Nephron progenitor cell (in vitro differentiated cells): Measurements from ENCODE around the gene RIMBP2.

Experiments used
- DNase-seq: peaks from one replicate; pipeline ENCODE4 v3.0.0; 2021
- H3K27ac Mint-ChIP-seq: 2 replicates; pipeline ENCODE4 v1.8.0; 2021; ENCODE audit warnings: mild to moderate bottlenecking, moderate library complexity, mixed read lengths
- H3K27me3 Mint-ChIP-seq: 2 replicates; pipeline ENCODE4 v1.8.0; 2021; ENCODE audit warnings: mild to moderate bottlenecking, low read depth, mixed read lengths; ENCODE audit not compliant: poor library complexity
- H3K36me3 Mint-ChIP-seq: 2 replicates; pipeline ENCODE4 v1.8.0; 2021; ENCODE audit warnings: low read depth, mixed read lengths
- H3K4me1 Mint-ChIP-seq: 2 replicates; pipeline ENCODE4 v1.8.0; 2021; ENCODE audit warnings: mixed read lengths
- H3K4me3 Mint-ChIP-seq: 2 replicates; pipeline ENCODE4 v1.8.0; 2021; ENCODE audit warnings: mild to moderate bottlenecking, moderate library complexity, mixed read lengths
- H3K9me3 Mint-ChIP-seq: 2 replicates; pipeline ENCODE4 v1.8.0; 2021; ENCODE audit warnings: mild to moderate bottlenecking, moderate library complexity, mixed read lengths
- TF ChIP-seq, protein P1 (sequence below): fragments of 200-600 bp; sonication (generic); IDR thresholded peaks from 2 replicates; pipeline ENCODE4 v1.5.0; 2021; ENCODE audit warnings: antibody characterized with exemption

RIMBP2 gene

DNA sequence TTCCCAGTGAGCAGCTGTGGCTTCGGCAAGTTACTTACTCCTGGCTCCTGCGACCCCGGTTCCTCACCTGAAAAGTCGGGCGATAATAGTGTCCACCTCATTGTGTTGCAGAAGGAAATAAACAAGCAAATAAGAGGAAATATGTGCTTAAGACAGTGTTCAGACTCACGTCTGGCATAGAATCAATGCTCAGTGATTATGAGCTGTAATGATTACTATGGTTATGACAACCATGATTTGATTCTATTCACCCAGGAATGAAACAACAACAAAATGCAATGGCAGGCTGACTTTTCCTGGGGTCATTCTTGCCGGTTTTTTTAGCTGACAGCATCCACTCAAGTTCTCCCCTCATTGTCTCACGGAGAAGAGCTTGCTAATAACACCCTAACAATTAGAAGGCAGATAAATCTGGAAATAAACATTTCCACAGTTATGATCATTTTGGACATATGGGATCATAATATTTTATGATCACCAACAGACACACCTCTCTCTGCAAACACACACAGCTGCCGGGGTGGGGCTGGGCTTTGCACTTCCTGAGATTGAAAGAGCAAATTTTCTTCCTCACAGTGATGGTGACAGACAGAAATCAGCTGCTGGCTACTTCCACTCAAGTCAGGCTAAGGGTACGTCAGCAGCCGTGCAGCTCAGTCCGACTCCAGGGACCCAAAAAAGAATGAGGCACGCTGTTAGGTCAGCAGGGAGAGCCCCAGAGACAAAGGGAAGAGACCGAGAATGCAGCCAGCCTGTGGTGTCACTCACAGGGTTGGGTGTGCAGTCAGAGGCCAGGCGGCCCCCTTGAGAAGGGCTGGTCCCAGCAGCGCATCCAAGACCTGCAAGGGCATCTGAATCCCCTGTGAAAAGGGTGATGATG lies 158.0 kb downstream of the RIMBP2 start:
- Mint-ChIP-seq H3K27me3 (peaks cover 15% of the 10 kb centered on the region), H3K36me3 (no peaks in the 10 kb centered on the region), H3K4me1 (no peaks in the 10 kb centered on the region), H3K9me3 (no peaks in the 10 kb centered on the region), H3K4me3 (no peak overlapping the region), H3K27ac (peak overlapping the region; percentile 12)
- TF ChIP-seq, protein P1, sequence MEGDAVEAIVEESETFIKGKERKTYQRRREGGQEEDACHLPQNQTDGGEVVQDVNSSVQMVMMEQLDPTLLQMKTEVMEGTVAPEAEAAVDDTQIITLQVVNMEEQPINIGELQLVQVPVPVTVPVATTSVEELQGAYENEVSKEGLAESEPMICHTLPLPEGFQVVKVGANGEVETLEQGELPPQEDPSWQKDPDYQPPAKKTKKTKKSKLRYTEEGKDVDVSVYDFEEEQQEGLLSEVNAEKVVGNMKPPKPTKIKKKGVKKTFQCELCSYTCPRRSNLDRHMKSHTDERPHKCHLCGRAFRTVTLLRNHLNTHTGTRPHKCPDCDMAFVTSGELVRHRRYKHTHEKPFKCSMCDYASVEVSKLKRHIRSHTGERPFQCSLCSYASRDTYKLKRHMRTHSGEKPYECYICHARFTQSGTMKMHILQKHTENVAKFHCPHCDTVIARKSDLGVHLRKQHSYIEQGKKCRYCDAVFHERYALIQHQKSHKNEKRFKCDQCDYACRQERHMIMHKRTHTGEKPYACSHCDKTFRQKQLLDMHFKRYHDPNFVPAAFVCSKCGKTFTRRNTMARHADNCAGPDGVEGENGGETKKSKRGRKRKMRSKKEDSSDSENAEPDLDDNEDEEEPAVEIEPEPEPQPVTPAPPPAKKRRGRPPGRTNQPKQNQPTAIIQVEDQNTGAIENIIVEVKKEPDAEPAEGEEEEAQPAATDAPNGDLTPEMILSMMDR = no peak
- no peak for DNase-seq

- Mint-ChIP-seq H3K4me1 (no peaks in the 10 kb centered on the region), H3K36me3 (no peaks in the 10 kb centered on the region), H3K27ac (no peak overlapping the region), H3K9me3 (peaks cover 4% of the 10 kb centered on the region), H3K27me3 (peaks cover 15% of the 10 kb centered on the region), H3K4me3 (no peak overlapping the region)
- DNase-seq = no peak
- TF ChIP-seq, protein P1 = no peak
Measured at GRCh38 chr12:130557201-130557600, 158.9 kb downstream of the RIMBP2 start.

DNA sequence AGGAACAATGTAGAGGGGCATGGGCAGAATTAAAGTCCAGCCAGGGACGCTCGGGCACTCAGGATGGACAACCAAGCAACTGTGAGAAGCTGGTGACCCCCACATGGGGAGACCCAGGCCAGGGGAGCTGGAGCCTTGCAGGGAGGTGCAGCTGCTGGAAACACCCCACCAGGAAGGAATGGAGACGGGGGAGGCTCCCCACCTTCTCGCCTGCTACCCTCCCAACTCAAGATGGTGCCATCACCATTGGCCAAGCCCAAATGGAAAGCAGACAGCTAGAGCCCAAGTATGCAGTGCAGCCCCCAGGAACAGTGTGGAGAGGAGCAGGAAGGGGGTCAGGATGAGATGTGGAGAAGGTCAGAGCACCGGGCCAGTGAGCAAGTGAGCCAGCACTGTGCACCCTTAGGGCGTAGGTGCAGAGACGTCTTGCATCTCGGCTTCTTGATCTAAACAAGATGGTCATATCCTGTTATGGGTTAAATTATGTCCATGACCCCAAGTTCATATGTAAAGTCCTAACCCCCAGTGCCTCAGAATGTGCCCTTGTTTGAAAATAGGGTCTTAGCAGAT lies 159.5 kb downstream of the RIMBP2 start:
- Mint-ChIP-seq H3K36me3 (no peaks in the 10 kb centered on the region), H3K27ac (no peak overlapping the region), H3K4me1 (no peaks in the 10 kb centered on the region), H3K4me3 (no peak overlapping the region), H3K27me3 (peaks cover 15% of the 10 kb centered on the region), H3K9me3 (peaks cover 5% of the 10 kb centered on the region)
- DNase-seq = no peak
- TF ChIP-seq, protein P1 = no peak

- no peaks in the 10 kb centered on the region for H3K36me3 Mint-ChIP-seq
- no peak for DNase-seq
- H3K27ac Mint-ChIP-seq = no peak overlapping the region
- no peak overlapping the region for H3K4me3 Mint-ChIP-seq
- H3K9me3 Mint-ChIP-seq = peaks cover 10% of the 10 kb centered on the region
- TF ChIP-seq, protein P1 = no peak
- H3K4me1 Mint-ChIP-seq = no peaks in the 10 kb centered on the region
- H3K27me3 Mint-ChIP-seq = peaks cover 15% of the 10 kb centered on the region
Measured at GRCh38 chr12:130555628-130556485, 160.2 kb downstream of the RIMBP2 start.

- DNase-seq = no peak
- Mint-ChIP-seq H3K27ac (no peak overlapping the region), H3K27me3 (peaks cover 15% of the 10 kb centered on the region), H3K4me3 (no peak overlapping the region), H3K4me1 (no peaks in the 10 kb centered on the region), H3K9me3 (peaks cover 16% of the 10 kb centered on the region), H3K36me3 (no peaks in the 10 kb centered on the region)
- TF ChIP-seq, protein P1 = no peak
Measured at GRCh38 chr12:130555221-130555620, 160.9 kb downstream of the RIMBP2 start.
